HCT116 (cell line): ENCODE results near the gene BICD1.

Experiments
- CEBPB ChIP-seq: IDR thresholded peaks from 2 replicates; pipeline ENCODE4 v1.6.1; 2012; ENCODE audit warnings: low read depth
- EZH2 ChIP-seq: fragments of 200-600 bp; sonication (generic); IDR thresholded peaks from 2 replicates; pipeline ENCODE4 v1.6.1; 2017; ENCODE audit warnings: antibody characterized with exemption, mixed run types
- EZH2phosphoT487 ChIP-seq: fragments of 200-600 bp; IDR thresholded peaks from 2 replicates; pipeline ENCODE4 v1.6.1; 2018; ENCODE audit warnings: antibody characterized with exemption, borderline replicate concordance
- JUND ChIP-seq: IDR thresholded peaks from 2 replicates; pipeline ENCODE4 v1.6.1; 2012
- POLR2A ChIP-seq: IDR thresholded peaks from 2 replicates; pipeline ENCODE4 v1.7.0; 2011; ENCODE audit warnings: borderline replicate concordance; ENCODE audit not compliant: insufficient read depth, insufficient read length; ENCODE audit errors: extremely low read depth
- RAD21 ChIP-seq: IDR thresholded peaks from 2 replicates; pipeline ENCODE4 v1.6.1; 2012; ENCODE audit warnings: low read depth, mild to moderate bottlenecking
- ZBTB33 ChIP-seq: IDR thresholded peaks from 2 replicates; pipeline ENCODE4 v1.6.1; 2011; ENCODE audit warnings: mild to moderate bottlenecking, low read length, moderate library complexity; ENCODE audit not compliant: insufficient replicate concordance; ENCODE audit errors: extremely low read depth
- ZFX ChIP-seq: fragments of 450-650 bp; IDR thresholded peaks from 2 replicates; pipeline ENCODE4 v1.6.1; 2017
- TF ChIP-seq, protein P1 (sequence below), 3 experiments: fragments of 200-600 bp in 1 of 3; sonication (generic) in 1 of 3; IDR thresholded peaks in 2 of 3; conservative IDR thresholded peaks in 1 of 3; 2 replicates each; pipeline ENCODE4 v1.5.1; 2012 to 2017; ENCODE audit warnings: low read depth in 2 of 3, low read length in 2 of 3, antibody characterized with exemption in 1 of 3, borderline replicate concordance in 1 of 3, control low read depth in 1 of 3, mild to moderate bottlenecking in 1 of 3, mixed read lengths in 1 of 3, mixed run types in 1 of 3, moderate library complexity in 1 of 3; ENCODE audit not compliant: insufficient read depth in 1 of 3
- TF ChIP-seq, protein P2 (sequence below): IDR thresholded peaks from 2 replicates; pipeline ENCODE4 v1.6.1; 2012; ENCODE audit warnings: low read depth

DNA sequence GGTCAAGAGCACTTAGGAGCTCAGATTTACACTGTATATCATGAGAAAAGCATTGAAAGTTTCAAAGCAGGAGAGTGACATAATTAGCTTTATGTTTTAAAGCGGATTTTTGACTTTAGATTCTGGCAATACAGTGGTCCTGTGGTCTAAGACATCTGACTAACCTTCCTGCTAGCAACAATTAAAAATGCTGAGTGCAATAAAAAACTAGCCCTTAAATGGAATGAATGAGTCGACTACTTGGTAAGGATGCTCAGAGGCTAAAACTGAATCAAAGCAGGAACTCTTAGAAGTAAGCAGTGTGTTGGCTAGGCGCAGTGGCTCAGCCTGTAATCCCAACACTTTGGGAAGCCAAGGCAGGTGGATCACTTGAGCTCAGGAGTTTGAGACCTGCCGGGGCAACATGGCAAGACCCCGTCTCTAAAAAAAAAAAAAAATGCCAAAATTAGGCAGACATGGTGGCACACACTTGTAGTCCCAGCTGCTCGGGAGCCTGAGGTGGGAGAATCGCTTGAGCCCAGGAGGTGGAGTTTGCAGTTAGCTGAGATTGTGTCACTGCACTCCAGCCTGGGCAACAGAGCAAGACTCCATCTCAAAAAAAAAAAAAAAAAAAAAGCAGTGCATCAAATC, 18.9 kb downstream of the BICD1 start:
- TF ChIP-seq, protein P1, sequence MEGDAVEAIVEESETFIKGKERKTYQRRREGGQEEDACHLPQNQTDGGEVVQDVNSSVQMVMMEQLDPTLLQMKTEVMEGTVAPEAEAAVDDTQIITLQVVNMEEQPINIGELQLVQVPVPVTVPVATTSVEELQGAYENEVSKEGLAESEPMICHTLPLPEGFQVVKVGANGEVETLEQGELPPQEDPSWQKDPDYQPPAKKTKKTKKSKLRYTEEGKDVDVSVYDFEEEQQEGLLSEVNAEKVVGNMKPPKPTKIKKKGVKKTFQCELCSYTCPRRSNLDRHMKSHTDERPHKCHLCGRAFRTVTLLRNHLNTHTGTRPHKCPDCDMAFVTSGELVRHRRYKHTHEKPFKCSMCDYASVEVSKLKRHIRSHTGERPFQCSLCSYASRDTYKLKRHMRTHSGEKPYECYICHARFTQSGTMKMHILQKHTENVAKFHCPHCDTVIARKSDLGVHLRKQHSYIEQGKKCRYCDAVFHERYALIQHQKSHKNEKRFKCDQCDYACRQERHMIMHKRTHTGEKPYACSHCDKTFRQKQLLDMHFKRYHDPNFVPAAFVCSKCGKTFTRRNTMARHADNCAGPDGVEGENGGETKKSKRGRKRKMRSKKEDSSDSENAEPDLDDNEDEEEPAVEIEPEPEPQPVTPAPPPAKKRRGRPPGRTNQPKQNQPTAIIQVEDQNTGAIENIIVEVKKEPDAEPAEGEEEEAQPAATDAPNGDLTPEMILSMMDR (IDR thresholded peaks at IDR 0.05 in 2 of 3, conservative IDR thresholded peaks at IDR 0.05 in 1 of 3; ENCODE audit: borderline replicate concordance in 1 of 3, insufficient read depth in 1 of 3, low read depth in 2 of 3, low read length in 2 of 3) = no peak
- TF ChIP-seq EZH2 (no peak), POLR2A (no peak), RAD21 (no peak), EZH2phosphoT487 (no peak), CEBPB (no peak), ZBTB33 (no peak), JUND (no peak), ZFX (no peak)
- TF ChIP-seq, protein P2, sequence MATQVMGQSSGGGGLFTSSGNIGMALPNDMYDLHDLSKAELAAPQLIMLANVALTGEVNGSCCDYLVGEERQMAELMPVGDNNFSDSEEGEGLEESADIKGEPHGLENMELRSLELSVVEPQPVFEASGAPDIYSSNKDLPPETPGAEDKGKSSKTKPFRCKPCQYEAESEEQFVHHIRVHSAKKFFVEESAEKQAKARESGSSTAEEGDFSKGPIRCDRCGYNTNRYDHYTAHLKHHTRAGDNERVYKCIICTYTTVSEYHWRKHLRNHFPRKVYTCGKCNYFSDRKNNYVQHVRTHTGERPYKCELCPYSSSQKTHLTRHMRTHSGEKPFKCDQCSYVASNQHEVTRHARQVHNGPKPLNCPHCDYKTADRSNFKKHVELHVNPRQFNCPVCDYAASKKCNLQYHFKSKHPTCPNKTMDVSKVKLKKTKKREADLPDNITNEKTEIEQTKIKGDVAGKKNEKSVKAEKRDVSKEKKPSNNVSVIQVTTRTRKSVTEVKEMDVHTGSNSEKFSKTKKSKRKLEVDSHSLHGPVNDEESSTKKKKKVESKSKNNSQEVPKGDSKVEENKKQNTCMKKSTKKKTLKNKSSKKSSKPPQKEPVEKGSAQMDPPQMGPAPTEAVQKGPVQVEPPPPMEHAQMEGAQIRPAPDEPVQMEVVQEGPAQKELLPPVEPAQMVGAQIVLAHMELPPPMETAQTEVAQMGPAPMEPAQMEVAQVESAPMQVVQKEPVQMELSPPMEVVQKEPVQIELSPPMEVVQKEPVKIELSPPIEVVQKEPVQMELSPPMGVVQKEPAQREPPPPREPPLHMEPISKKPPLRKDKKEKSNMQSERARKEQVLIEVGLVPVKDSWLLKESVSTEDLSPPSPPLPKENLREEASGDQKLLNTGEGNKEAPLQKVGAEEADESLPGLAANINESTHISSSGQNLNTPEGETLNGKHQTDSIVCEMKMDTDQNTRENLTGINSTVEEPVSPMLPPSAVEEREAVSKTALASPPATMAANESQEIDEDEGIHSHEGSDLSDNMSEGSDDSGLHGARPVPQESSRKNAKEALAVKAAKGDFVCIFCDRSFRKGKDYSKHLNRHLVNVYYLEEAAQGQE = no peak
